ENCODE measurements around the gene RBBP4.

- TF ChIP-seq ZFP37 (CRISPR knock-in tag; IDR thresholded peaks at IDR 0.05; ENCODE audit: borderline replicate concordance) (no peak), HNF1B (CRISPR knock-in tag; IDR thresholded peaks at IDR 0.05) (no peak), TAF1 (CRISPR knock-in tag; IDR thresholded peaks at IDR 0.05) (no peak), SP1 (IDR thresholded peaks at IDR 0.05) (no peak), SP1 (CRISPR knock-in tag; IDR thresholded peaks at IDR 0.05) (no peak), HNF4G (IDR thresholded peaks at IDR 0.05; ENCODE audit: borderline replicate concordance, low read depth, low read length) (no peak), HNF4G (CRISPR knock-in tag; IDR thresholded peaks at IDR 0.05; ENCODE audit: borderline replicate concordance, low read depth) (no peak), ZBTB8A (CRISPR knock-in tag; IDR thresholded peaks at IDR 0.05; ENCODE audit: borderline replicate concordance, low read depth) (no peak)
Observed at GRCh38 chr1:32666901-32667566, 16.0 kb downstream of the RBBP4 start.
